KMS-11 (cell line): ENCODE measurements around the gene AMOTL1.

Experiments
- H2AFZ ChIP-seq: fragments of 200-600 bp; sonication (generic); 2 replicates; pipeline ENCODE4 v1.6.1; 2016; ENCODE audit warnings: antibody characterized with exemption, mixed run types, low read depth
- H3K27ac ChIP-seq: fragments of 200-600 bp; sonication (generic); 2 replicates; pipeline ENCODE4 v1.6.1; 2016; ENCODE audit warnings: mild to moderate bottlenecking, mixed run types
- H3K27me3 ChIP-seq: fragments of 200-600 bp; sonication (generic); 2 replicates; pipeline ENCODE4 v1.6.1; 2017; ENCODE audit warnings: mild to moderate bottlenecking, low read depth, mixed run types, moderate library complexity; ENCODE audit not compliant: insufficient read depth
- H3K36me3 ChIP-seq: fragments of 200-600 bp; sonication (generic); 2 replicates; pipeline ENCODE4 v1.6.1; 2017; ENCODE audit warnings: mild to moderate bottlenecking, mixed run types; ENCODE audit not compliant: insufficient read depth
- H3K4me1 ChIP-seq: fragments of 200-600 bp; sonication (generic); 2 replicates; pipeline ENCODE4 v1.6.1; 2016; ENCODE audit warnings: mild to moderate bottlenecking, low read depth, mixed run types; ENCODE audit not compliant: poor library complexity, severe bottlenecking
- H3K4me2 ChIP-seq: fragments of 200-600 bp; sonication (generic); 2 replicates; pipeline ENCODE4 v1.7.0; 2016; ENCODE audit warnings: mild to moderate bottlenecking, mixed run types
- H3K4me3 ChIP-seq: fragments of 200-600 bp; sonication (generic); IDR thresholded peaks from 2 replicates; pipeline ENCODE4 v1.6.1; 2017; ENCODE audit warnings: low read depth, low read length, mixed read lengths; ENCODE audit not compliant: insufficient read depth
- H3K79me2 ChIP-seq: fragments of 200-600 bp; sonication (generic); 2 replicates; pipeline ENCODE4 v1.6.1; 2016; ENCODE audit warnings: low read depth, mixed run types; ENCODE audit not compliant: insufficient read depth
- H3K9ac ChIP-seq: fragments of 200-600 bp; sonication (generic); 2 replicates; pipeline ENCODE4 v1.6.1; 2016; ENCODE audit warnings: mild to moderate bottlenecking, mixed run types
- H4K20me1 ChIP-seq: fragments of 200-600 bp; sonication (generic); 2 replicates; pipeline ENCODE4 v1.6.1; 2016; ENCODE audit warnings: mild to moderate bottlenecking, mixed run types; ENCODE audit not compliant: insufficient read depth
- TF ChIP-seq, protein P1 (sequence below): fragments of 200-600 bp; sonication (generic); conservative IDR thresholded peaks from 2 replicates; pipeline ENCODE4 v1.6.1; 2017; ENCODE audit warnings: low read depth, mild to moderate bottlenecking, antibody characterized with exemption, low read length, moderate library complexity, mixed read lengths

AMOTL1 gene

GRCh38 chr11:94897330-94897768 lies 129.2 kb downstream of the AMOTL1 start:
- Histone ChIP-seq H3K36me3 (no peaks in the 10 kb centered on the region), H2AFZ (no peak overlapping the region), H3K4me1 (no peaks in the 10 kb centered on the region), H3K79me2 (no peaks in the 10 kb centered on the region), H3K9ac (no peak overlapping the region), H4K20me1 (no peaks in the 10 kb centered on the region), H3K27me3 (no peaks in the 10 kb centered on the region), H3K4me3 (no peak overlapping the region), H3K27ac (no peak overlapping the region), H3K4me2 (no peak overlapping the region)
- TF ChIP-seq, protein P1, sequence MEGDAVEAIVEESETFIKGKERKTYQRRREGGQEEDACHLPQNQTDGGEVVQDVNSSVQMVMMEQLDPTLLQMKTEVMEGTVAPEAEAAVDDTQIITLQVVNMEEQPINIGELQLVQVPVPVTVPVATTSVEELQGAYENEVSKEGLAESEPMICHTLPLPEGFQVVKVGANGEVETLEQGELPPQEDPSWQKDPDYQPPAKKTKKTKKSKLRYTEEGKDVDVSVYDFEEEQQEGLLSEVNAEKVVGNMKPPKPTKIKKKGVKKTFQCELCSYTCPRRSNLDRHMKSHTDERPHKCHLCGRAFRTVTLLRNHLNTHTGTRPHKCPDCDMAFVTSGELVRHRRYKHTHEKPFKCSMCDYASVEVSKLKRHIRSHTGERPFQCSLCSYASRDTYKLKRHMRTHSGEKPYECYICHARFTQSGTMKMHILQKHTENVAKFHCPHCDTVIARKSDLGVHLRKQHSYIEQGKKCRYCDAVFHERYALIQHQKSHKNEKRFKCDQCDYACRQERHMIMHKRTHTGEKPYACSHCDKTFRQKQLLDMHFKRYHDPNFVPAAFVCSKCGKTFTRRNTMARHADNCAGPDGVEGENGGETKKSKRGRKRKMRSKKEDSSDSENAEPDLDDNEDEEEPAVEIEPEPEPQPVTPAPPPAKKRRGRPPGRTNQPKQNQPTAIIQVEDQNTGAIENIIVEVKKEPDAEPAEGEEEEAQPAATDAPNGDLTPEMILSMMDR: peak; percentile 82

DNA sequence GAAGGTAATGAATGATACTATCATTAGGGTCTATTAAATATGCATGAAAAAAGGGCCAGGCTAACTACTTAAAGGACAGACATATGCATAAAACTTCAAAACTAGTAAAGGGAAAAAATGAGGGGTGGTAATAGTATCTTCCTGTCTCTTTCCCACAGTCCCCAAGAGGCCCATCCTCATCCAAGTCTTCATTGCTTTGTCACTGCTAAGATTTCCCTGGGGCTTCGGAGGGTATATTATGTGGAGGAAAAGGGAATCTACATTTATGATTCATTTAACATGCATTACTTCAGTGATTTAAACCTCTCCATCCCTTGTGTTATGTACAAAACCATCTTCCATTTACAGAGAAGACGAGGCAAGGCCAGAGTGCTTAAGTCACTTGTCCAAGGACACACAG lies 139.1 kb downstream of the AMOTL1 start:
- H3K27me3 ChIP-seq: no peaks in the 10 kb centered on the region
- no peak overlapping the region for H2AFZ ChIP-seq
- no peaks in the 10 kb centered on the region for H4K20me1 ChIP-seq
- H3K4me1 ChIP-seq: no peaks in the 10 kb centered on the region
- TF ChIP-seq, protein P1: no peak
- H3K36me3 ChIP-seq: no peaks in the 10 kb centered on the region
- H3K9ac ChIP-seq: no peak overlapping the region
- no peak overlapping the region for H3K4me3 ChIP-seq
- no peaks in the 10 kb centered on the region for H3K79me2 ChIP-seq
- no peak overlapping the region for H3K4me2 ChIP-seq
- no peak overlapping the region for H3K27ac ChIP-seq

GRCh38 chr11:94909371-94909820 lies 141.2 kb downstream of the AMOTL1 start:
- H3K9ac ChIP-seq: no peak overlapping the region
- H3K36me3 ChIP-seq: no peaks in the 10 kb centered on the region
- H3K4me1 ChIP-seq: no peaks in the 10 kb centered on the region
- H2AFZ ChIP-seq: no peak overlapping the region
- no peak overlapping the region for H3K4me2 ChIP-seq
- H3K79me2 ChIP-seq: no peaks in the 10 kb centered on the region
- TF ChIP-seq, protein P1: no peak
- H4K20me1 ChIP-seq: no peaks in the 10 kb centered on the region
- no peaks in the 10 kb centered on the region for H3K27me3 ChIP-seq
- H3K4me3 ChIP-seq: no peak overlapping the region
- no peak overlapping the region for H3K27ac ChIP-seq

DNA sequence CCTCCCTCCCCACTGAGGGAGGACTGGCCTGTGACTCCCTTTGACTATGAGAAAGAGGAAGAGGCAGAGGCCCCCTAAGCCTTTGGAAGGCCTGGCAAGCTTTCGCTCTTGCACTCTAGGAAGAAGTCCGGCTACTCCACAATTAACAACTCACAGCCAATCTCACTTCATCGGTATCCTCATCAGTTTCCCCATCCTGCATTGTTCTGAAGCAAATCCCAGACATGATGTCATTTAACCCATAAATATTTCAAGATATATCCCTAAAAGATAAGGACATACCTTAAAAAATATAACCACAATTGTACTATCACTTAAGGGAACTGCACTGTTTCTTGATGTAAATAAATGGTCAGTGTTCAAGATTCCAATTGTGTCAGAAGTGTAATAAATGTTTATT lies 142.1 kb downstream of the AMOTL1 start:
- H3K4me2 ChIP-seq: no peak overlapping the region
- no peaks in the 10 kb centered on the region for H3K36me3 ChIP-seq
- no peak overlapping the region for H3K4me3 ChIP-seq
- no peaks in the 10 kb centered on the region for H4K20me1 ChIP-seq
- H3K27ac ChIP-seq: no peak overlapping the region
- H2AFZ ChIP-seq: no peak overlapping the region
- TF ChIP-seq, protein P1: no peak
- H3K9ac ChIP-seq: no peak overlapping the region
- no peaks in the 10 kb centered on the region for H3K4me1 ChIP-seq
- no peaks in the 10 kb centered on the region for H3K79me2 ChIP-seq
- no peaks in the 10 kb centered on the region for H3K27me3 ChIP-seq
